Neural cell (in vitro differentiated cells): ENCODE results near the gene MAML2. TPM values are rescaled to one million over a fixed set of nuclear protein-coding genes. Genes with fewer than 3 reads are reported as not detected.

Experiments used
- H2AFZ ChIP-seq: fragments of 200-600, 300-800 bp; sonication (generic), shearing (Covaris generic); 2 replicates; pipeline ENCODE4 v1.6.0; 2014; ENCODE audit warnings: low read depth, mild to moderate bottlenecking, antibody characterized with exemption, low read length, moderate library complexity
- H3F3A ChIP-seq: fragments of 200-600 bp; shearing (Covaris generic); 2 replicates; pipeline ENCODE4 v1.6.1; 2016; ENCODE audit warnings: mild to moderate bottlenecking, moderate library complexity, mixed read lengths, antibody characterized with exemption, low read length; ENCODE audit not compliant: insufficient read depth, poor library complexity, severe bottlenecking
- H3K27ac ChIP-seq: fragments of 200-600, 300-800 bp; sonication (generic), shearing (Covaris generic); 2 replicates; pipeline ENCODE4 v1.5.1; 2014; ENCODE audit warnings: mild to moderate bottlenecking, low read length, moderate library complexity
- H3K27me3 ChIP-seq: fragments of 300-800, 200-600 bp; sonication (generic), shearing (Covaris generic); 2 replicates; pipeline ENCODE4 v1.6.0; 2014; ENCODE audit warnings: mild to moderate bottlenecking, low read depth, low read length, moderate library complexity; ENCODE audit not compliant: insufficient read depth
- H3K36me3 ChIP-seq: fragments of 300-800, 200-600 bp; sonication (generic), shearing (Covaris generic); 2 replicates; pipeline ENCODE4 v1.5.1; 2014; ENCODE audit warnings: mild to moderate bottlenecking, antibody characterized with exemption, low read length, moderate library complexity; ENCODE audit not compliant: insufficient read depth
- H3K4me2 ChIP-seq: fragments of 300-800, 200-600 bp; sonication (generic), shearing (Covaris generic); 2 replicates; pipeline ENCODE4 v1.6.0; 2014; ENCODE audit warnings: mild to moderate bottlenecking, low read length
- H3K4me3 ChIP-seq: fragments of 300-800, 200-600 bp; sonication (generic), shearing (Covaris generic); 2 replicates; pipeline ENCODE4 v1.5.1; 2014; ENCODE audit warnings: mild to moderate bottlenecking, low read length, moderate library complexity
- H3K79me2 ChIP-seq: fragments of 200-600 bp; shearing (Covaris generic); replicated peaks from 2 replicates; pipeline ENCODE4 v1.6.0; 2014; ENCODE audit warnings: mild to moderate bottlenecking, low read length, moderate library complexity; ENCODE audit not compliant: insufficient read depth
- H3K9ac ChIP-seq: fragments of 300-800, 200-600 bp; sonication (generic), shearing (Covaris generic); 2 replicates; pipeline ENCODE4 v1.6.1; 2016; ENCODE audit warnings: mild to moderate bottlenecking, low read length, mixed read lengths
- H3K9me2 ChIP-seq: fragments of 200-600 bp; shearing (Covaris generic); 2 replicates; pipeline ENCODE4 v1.6.1; 2016; ENCODE audit warnings: mild to moderate bottlenecking, low read length, mixed read lengths; ENCODE audit not compliant: insufficient read depth
- H3K9me3 ChIP-seq: fragments of 200-600, 300-800 bp; sonication (generic), shearing (Covaris generic); 2 replicates; pipeline ENCODE4 v1.6.1; 2016; ENCODE audit warnings: mild to moderate bottlenecking, mixed run types, low read length, moderate library complexity, mixed read lengths
- H4K20me1 ChIP-seq: fragments of 200-600 bp; shearing (Covaris generic); 2 replicates; pipeline ENCODE4 v1.6.1; 2016; ENCODE audit warnings: mild to moderate bottlenecking, mixed run types; ENCODE audit not compliant: insufficient read depth
- EP300 ChIP-seq: fragments of 450-650 bp; conservative IDR thresholded peaks from 2 replicates; pipeline ENCODE4 v1.6.1; 2014; ENCODE audit warnings: antibody characterized with exemption, mild to moderate bottlenecking, moderate library complexity; ENCODE audit not compliant: poor library complexity, severe bottlenecking
- EZH2 ChIP-seq: fragments of 200-600, 300-800 bp; shearing (Covaris generic), sonication (generic); IDR thresholded peaks from 2 replicates; pipeline ENCODE4 v1.6.1; 2014; ENCODE audit warnings: antibody characterized with exemption, low read length, borderline replicate concordance, mild to moderate bottlenecking; ENCODE audit not compliant: insufficient read depth, poor library complexity, severe bottlenecking
- MXI1 ChIP-seq: fragments of 450-650 bp; conservative IDR thresholded peaks from 2 replicates; pipeline ENCODE4 v1.6.1; 2014; ENCODE audit warnings: antibody characterized with exemption, mild to moderate bottlenecking; ENCODE audit not compliant: poor library complexity, severe bottlenecking
- POLR2AphosphoS5 ChIP-seq: IDR thresholded peaks from 2 replicates; pipeline ENCODE4 v1.6.1; 2012
- RAD21 ChIP-seq: fragments of 450-650 bp; conservative IDR thresholded peaks from 2 replicates; pipeline ENCODE4 v1.6.1; 2014; ENCODE audit warnings: antibody characterized with exemption, mild to moderate bottlenecking, moderate library complexity
- SMC3 ChIP-seq: fragments of 450-650 bp; conservative IDR thresholded peaks from 2 replicates; pipeline ENCODE4 v1.6.1; 2014; ENCODE audit warnings: antibody characterized with exemption, mild to moderate bottlenecking, moderate library complexity; ENCODE audit not compliant: poor library complexity
- TAF1 ChIP-seq: IDR thresholded peaks from 2 replicates; pipeline ENCODE4 v1.6.1; 2012; ENCODE audit warnings: low read depth
- polyA plus RNA-seq: library from polyadenylated mRNA; depleted of rRNA; stranded (reverse); fragments of >200 nt; gene quantifications from 2 replicates; pipeline ENCODE4 v1.2.3, GENCODE V29; 2014
- TF ChIP-seq, protein P1 (sequence below): IDR thresholded peaks from 2 replicates; pipeline ENCODE4 v1.6.1; 2012; ENCODE audit warnings: borderline replicate concordance
- TF ChIP-seq, protein P2 (sequence below): fragments of 450-650 bp; IDR thresholded peaks from 2 replicates; pipeline ENCODE4 v1.5.1; 2014; ENCODE audit warnings: antibody characterized with exemption, mild to moderate bottlenecking, moderate library complexity; ENCODE audit not compliant: poor library complexity, severe bottlenecking

MAML2 gene
- polyA plus RNA-seq, 1 donor from 2014 or later = 3.6 TPM

DNA sequence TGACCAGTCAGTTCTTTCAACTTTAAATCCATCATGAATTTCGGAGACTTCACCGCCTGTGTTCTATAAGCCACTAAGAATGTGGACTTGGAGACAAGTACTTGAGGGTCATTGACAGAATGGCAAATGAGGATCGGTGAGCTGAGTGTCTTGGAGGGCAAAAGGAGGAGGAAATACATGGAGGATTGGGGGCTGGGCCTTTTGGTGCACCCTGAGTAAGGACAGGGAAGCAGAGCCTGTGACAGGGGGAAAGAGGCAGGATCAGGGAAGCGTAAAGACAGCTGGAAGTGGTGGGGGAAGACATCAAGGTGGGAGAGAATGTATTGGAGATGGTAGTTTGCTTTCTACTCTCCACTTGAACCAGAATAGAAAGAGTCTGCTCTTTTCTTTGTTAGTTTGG is 348.7 kb downstream of the MAML2 start:
- Histone ChIP-seq H3K27ac (no peak overlapping the region), H3K9me2 (no peaks in the 10 kb centered on the region), H3K79me2 (no peaks in the 10 kb centered on the region), H4K20me1 (no peaks in the 10 kb centered on the region), H3F3A (no peaks in the 10 kb centered on the region), H3K36me3 (no peaks in the 10 kb centered on the region), H3K4me2 (no peak overlapping the region), H3K27me3 (no peaks in the 10 kb centered on the region), H3K9me3 (no peaks in the 10 kb centered on the region), H3K9ac (no peak overlapping the region), H2AFZ (no peak overlapping the region), H3K4me3 (no peak overlapping the region)
- no peak for TF ChIP-seq SMC3
- no peak for TF ChIP-seq EP300
- TF ChIP-seq MXI1 = no peak
- TF ChIP-seq TAF1 = no peak
- TF ChIP-seq, protein P1, sequence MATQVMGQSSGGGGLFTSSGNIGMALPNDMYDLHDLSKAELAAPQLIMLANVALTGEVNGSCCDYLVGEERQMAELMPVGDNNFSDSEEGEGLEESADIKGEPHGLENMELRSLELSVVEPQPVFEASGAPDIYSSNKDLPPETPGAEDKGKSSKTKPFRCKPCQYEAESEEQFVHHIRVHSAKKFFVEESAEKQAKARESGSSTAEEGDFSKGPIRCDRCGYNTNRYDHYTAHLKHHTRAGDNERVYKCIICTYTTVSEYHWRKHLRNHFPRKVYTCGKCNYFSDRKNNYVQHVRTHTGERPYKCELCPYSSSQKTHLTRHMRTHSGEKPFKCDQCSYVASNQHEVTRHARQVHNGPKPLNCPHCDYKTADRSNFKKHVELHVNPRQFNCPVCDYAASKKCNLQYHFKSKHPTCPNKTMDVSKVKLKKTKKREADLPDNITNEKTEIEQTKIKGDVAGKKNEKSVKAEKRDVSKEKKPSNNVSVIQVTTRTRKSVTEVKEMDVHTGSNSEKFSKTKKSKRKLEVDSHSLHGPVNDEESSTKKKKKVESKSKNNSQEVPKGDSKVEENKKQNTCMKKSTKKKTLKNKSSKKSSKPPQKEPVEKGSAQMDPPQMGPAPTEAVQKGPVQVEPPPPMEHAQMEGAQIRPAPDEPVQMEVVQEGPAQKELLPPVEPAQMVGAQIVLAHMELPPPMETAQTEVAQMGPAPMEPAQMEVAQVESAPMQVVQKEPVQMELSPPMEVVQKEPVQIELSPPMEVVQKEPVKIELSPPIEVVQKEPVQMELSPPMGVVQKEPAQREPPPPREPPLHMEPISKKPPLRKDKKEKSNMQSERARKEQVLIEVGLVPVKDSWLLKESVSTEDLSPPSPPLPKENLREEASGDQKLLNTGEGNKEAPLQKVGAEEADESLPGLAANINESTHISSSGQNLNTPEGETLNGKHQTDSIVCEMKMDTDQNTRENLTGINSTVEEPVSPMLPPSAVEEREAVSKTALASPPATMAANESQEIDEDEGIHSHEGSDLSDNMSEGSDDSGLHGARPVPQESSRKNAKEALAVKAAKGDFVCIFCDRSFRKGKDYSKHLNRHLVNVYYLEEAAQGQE = no peak
- TF ChIP-seq, protein P2, sequence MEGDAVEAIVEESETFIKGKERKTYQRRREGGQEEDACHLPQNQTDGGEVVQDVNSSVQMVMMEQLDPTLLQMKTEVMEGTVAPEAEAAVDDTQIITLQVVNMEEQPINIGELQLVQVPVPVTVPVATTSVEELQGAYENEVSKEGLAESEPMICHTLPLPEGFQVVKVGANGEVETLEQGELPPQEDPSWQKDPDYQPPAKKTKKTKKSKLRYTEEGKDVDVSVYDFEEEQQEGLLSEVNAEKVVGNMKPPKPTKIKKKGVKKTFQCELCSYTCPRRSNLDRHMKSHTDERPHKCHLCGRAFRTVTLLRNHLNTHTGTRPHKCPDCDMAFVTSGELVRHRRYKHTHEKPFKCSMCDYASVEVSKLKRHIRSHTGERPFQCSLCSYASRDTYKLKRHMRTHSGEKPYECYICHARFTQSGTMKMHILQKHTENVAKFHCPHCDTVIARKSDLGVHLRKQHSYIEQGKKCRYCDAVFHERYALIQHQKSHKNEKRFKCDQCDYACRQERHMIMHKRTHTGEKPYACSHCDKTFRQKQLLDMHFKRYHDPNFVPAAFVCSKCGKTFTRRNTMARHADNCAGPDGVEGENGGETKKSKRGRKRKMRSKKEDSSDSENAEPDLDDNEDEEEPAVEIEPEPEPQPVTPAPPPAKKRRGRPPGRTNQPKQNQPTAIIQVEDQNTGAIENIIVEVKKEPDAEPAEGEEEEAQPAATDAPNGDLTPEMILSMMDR = no peak
- no peak for TF ChIP-seq RAD21
- TF ChIP-seq POLR2AphosphoS5 = no peak
- TF ChIP-seq EZH2 = no peak

GRCh38 chr11:95993438-95994298 is 349.3 kb downstream of the MAML2 start:
- no peak overlapping the region for H3K27ac ChIP-seq
- no peaks in the 10 kb centered on the region for H3K79me2 ChIP-seq
- no peaks in the 10 kb centered on the region for H3K9me2 ChIP-seq
- no peak overlapping the region for H3K4me3 ChIP-seq
- H4K20me1 ChIP-seq = no peaks in the 10 kb centered on the region
- no peaks in the 10 kb centered on the region for H3K36me3 ChIP-seq
- H3K9me3 ChIP-seq = no peaks in the 10 kb centered on the region
- no peak overlapping the region for H3K9ac ChIP-seq
- H3K4me2 ChIP-seq = no peak overlapping the region
- TF ChIP-seq TAF1 (no peak), RAD21 (no peak), EP300 (no peak), EZH2 (no peak), POLR2AphosphoS5 (no peak), SMC3 (no peak)
- TF ChIP-seq, protein P2 = no peak
- TF ChIP-seq, protein P1 = no peak
- no peaks in the 10 kb centered on the region for H3F3A ChIP-seq
- no peak overlapping the region for H2AFZ ChIP-seq
- no peaks in the 10 kb centered on the region for H3K27me3 ChIP-seq
